GM12865 (cell line): Measurements from ENCODE around the gene GADD45B.

Experiments
- DNase-seq: peaks from one replicate; pipeline ENCODE4 v3.0.0; 2010; ENCODE audit warnings: low read depth
- H3K4me3 ChIP-seq: 2 replicates; pipeline ENCODE4 v1.5.1; 2011; ENCODE audit warnings: mild to moderate bottlenecking, low read depth, low read length, control low read depth
- CTCF ChIP-seq: IDR thresholded peaks from 2 replicates; pipeline ENCODE4 v1.5.1; 2011; ENCODE audit warnings: low read length, control low read depth, low read depth, inconsistent platforms; ENCODE audit not compliant: insufficient read depth; ENCODE audit errors: missing control alignments

Gene GADD45B

GRCh38 chr19:2524840-2525723, 49.2 kb downstream of the GADD45B start:
- DNase-seq, result no peak
- TF ChIP-seq CTCF, result no peak
- H3K4me3 ChIP-seq, result no peak overlapping the region

GRCh38 chr19:2527171-2527570, 51.2 kb downstream of the GADD45B start:
- no peak for TF ChIP-seq CTCF
- DNase-seq, result no peak
- no peak overlapping the region for H3K4me3 ChIP-seq

GRCh38 chr19:2527686-2528085, 51.8 kb downstream of the GADD45B start:
- no peak for DNase-seq
- no peak overlapping the region for H3K4me3 ChIP-seq
- TF ChIP-seq CTCF, result no peak
